ENCODE results near the gene SLIT2.

SLIT2 gene, protein sequence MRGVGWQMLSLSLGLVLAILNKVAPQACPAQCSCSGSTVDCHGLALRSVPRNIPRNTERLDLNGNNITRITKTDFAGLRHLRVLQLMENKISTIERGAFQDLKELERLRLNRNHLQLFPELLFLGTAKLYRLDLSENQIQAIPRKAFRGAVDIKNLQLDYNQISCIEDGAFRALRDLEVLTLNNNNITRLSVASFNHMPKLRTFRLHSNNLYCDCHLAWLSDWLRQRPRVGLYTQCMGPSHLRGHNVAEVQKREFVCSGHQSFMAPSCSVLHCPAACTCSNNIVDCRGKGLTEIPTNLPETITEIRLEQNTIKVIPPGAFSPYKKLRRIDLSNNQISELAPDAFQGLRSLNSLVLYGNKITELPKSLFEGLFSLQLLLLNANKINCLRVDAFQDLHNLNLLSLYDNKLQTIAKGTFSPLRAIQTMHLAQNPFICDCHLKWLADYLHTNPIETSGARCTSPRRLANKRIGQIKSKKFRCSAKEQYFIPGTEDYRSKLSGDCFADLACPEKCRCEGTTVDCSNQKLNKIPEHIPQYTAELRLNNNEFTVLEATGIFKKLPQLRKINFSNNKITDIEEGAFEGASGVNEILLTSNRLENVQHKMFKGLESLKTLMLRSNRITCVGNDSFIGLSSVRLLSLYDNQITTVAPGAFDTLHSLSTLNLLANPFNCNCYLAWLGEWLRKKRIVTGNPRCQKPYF (N-terminal part only)

DNA sequence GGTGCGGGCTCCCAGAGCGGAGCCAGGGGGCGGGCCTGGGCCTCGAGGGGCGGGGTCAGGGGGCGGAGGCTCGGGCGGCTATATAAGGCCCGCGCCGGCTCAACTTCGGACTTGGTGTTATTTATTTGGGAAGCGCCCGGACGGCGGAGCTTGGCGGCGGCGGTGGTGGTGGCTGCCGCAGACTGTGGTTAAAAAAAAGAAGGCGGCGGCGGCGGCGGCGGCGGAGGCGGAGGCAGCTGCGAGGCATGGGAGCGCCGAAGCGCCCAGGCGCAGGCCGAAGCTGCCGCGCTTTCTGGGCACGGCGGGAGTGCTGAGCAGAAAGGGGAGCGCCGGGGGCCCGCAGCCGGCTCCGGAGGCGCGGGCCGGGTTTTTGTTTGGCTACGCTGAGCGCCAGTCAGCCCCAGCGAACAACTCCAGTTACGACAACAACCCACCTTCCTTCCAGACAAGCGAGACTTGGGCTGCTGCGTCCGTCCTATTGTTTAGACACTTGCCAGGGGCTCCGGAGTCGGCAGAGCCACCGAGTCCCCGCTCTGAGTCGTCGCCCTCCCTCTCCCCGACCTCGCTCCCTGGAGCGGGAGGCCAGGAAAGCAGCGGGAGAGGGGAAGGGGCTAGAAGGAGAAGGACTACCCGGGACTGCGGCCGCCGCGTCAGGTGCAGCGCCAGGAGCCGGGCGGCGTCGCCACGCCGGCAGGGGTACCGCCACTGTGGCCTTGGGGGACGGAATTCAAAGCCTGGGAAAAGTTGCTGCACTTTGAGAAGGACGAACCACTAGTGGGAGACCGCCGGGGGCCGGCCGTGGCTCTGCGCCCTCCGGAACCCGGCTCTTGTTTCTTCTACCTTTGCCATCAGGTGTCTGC lies at the start of gene SLIT2:
Gene SLIT2 (plus strand): TSS at position 110 of the 860 bp plus-strand sequence. CDS start 1,911 bp downstream, outside the sequence.
- DNase-seq: no peak

GRCh38 chr4:20203508-20203907 lies 48.2 kb upstream of the SLIT2 start:
- DNase-seq: no peak

DNA sequence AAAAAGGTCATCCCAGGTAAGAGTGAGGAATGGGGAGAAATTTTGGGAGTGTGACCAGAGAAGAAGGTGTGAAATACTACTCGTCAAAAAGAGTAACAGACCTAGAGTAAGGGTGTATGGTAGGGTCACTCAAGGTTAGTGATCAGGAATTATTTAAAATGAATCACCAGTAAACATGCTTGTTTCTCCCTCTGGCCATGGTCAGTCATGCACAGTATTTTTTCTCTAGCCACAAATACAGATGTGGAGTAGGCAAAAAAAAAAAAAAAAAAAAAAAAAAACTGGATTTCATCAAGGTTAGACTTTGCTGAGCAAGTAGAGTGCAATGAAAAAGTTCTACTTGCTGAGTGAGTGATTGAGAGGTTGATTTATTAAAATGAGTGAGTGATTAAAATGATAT lies 34.2 kb upstream of the SLIT2 start:
- DNase-seq: no peak

DNA sequence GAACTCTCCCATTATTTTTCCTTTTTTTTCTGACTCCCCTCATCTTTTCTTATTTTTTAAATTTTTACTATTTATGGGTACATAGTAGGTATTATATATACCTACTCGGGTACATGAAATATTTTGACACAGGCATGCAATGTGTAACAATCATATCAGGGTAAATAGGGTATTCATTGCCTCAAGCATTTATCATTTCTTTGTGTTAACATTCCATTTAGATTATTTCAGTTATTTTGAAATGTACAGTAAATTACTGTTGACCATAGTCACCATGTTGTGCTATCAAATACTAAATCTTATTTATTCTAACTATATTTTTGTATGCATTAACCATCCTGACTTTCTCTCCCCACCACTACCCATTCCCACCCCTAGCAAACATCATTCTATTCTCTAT lies 33.8 kb upstream of the SLIT2 start:
- no peak for DNase-seq

DNA sequence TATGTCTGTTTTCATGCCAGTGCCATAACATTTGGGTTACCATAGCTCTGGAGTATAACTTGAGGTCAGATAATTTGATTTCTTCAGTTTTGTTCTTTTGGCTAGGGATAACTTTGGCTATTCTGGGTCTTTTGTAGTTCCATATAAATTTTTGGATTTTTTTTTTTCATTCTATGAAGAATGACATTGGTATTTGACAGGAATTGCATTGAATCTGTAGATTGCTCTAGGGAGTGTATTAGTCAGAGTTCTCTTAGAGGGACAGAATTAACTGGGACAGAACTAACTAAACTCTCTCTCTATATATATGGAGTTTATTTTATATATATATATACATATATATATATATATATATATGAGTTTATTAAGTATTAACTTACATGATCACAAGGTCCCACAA lies 32.2 kb upstream of the SLIT2 start:
- no peak for DNase-seq

DNA sequence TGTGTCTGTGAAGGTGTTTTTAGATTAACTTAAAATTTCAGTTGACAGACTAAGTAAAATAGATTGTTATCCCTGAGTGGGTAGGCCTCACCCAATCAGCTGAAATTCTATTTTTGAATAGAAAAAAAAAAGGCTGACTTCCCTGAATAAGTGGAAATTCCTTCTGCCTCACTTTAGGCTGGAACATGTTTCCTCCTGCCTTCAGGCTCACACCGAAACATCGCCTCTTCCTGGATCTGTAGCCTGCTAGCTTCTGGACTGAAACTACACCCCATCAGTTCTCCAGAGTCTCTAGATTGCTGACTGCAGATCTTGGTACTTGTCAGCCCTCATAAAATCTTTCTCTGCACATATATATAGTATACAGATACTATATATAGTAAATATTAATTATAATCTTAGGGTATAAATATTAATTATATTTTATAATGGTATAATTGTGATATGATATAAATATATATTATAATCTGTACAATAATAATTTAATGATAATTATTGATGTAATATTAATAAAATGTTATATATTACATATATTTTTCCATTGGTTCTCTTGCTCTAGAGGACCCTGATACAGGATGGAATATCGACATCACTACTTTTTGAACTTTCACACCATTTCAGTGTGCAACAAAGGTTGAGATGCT lies 13.7 kb upstream of the SLIT2 start:
- DNase-seq: no peak

GRCh38 chr4:20248155-20248558 lies 3.5 kb upstream of the SLIT2 start:
- DNase-seq: no peak

GRCh38 chr4:20249333-20249732 lies 2.4 kb upstream of the SLIT2 start:
- DNase-seq: no peak

- no peak for DNase-seq
Measured at GRCh38 chr4:20251031-20251795, 492 bp upstream of the SLIT2 start.

GRCh38 chr4:20252656-20253282 lies 1.1 kb downstream of the SLIT2 start:
- no peak for DNase-seq

- DNase-seq: no peak
Measured at GRCh38 chr4:20253283-20253734, 1.6 kb downstream of the SLIT2 start.

DNA sequence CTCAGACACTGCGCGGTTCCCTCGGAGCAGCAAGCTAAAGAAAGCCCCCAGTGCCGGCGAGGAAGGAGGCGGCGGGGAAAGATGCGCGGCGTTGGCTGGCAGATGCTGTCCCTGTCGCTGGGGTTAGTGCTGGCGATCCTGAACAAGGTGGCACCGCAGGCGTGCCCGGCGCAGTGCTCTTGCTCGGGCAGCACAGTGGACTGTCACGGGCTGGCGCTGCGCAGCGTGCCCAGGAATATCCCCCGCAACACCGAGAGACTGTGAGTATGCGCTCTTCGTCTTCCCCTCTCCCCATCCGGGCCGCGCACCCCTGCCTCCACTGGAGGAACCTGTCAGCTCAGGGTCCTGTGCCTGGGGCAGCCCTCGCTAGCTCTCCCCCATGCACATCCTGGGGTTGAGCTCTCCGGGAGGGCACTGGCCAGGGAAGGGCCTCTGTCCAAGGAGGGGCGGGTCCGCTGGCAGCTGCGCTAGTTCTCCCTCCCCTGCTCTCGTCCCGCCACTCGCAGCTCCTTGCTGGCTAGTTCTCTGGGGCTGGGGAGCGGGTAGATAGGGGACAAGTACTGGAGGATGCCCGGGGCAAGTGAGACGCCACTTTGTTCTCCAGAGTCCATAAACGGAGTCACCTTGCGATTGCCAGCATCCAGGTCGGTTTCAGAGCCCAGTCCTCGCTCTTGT lies 2.2 kb downstream of the SLIT2 start:
- DNase-seq: no peak

DNA sequence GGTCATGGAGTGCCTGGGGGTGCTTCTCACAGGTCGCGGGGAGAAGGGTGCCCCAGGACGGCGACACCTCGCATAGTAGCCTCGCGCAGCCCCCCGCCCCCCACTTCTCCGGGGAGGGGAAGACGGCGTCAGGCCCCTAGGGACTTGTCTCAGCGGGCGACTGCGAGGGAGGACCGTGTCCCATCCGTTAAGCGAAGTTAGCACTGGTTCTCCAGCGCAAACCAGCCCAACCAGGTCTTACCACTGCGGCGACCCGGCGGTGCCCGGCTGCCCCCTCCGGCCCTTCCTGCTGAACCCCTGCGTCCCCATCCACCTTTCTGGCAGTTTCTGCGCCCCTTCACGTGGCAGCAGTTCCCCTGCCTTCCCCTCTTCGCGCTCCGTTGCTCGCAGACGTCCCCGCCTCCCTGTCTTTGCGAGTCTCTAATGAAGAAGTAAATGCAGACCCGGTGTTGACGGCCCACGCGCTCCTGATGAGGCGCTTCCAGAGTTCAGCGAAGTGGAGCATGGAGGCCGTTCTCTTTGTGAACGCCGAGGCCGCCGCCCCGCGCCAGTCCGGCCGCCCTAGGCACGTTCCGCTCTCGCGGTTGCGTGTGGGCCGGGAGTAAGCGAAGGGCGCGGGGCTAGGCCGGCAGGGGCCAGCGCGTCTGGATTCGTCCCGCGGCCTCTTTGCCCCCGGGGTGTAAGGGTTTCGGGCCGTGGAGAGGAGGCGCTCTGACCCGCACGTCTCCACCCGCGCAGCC lies 3.0 kb downstream of the SLIT2 start:
- no peak for DNase-seq

- no peak for DNase-seq
Measured at GRCh38 chr4:20255251-20255586, 3.5 kb downstream of the SLIT2 start.

DNA sequence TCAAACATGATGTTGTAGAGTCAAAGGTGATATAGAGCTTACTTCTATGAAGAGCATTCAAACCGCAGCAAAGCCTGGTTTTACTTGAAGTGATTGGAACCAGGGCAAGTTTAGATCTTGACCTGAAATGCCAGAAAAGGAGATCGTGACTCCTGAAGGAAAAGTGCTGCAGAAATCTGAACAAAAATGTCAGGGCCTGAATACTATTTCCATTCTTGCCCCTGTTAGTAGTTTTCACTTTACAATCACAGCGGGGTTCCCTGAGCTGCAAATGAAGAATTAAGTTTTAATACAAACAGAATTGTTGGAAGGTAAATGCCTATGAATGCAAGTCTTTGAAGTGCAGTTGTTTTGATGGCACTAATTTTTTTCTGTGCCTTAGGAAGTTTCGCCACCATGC lies 4.1 kb downstream of the SLIT2 start:
- DNase-seq: no peak

- no peak for DNase-seq
Measured at GRCh38 chr4:20256381-20256881, 4.7 kb downstream of the SLIT2 start.

DNA sequence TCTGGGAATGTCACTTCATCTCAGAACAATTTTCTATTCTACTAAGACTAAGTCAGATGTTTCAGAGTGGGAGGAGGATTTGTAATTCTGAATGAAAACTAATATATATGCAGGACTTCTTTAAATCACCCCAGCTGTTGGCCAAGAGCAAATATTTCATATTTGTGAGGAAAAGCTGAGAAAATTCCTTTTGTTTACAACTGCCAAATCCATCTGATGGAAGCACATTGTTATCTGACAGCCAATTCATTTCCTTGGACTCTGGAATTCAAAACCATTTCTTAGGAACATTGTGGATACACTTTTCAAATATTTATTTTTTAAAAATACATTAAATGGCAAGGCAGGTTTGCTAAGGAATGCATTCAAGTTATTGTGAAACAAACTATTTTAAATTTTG lies 8.0 kb downstream of the SLIT2 start:
- DNase-seq: no peak

DNA sequence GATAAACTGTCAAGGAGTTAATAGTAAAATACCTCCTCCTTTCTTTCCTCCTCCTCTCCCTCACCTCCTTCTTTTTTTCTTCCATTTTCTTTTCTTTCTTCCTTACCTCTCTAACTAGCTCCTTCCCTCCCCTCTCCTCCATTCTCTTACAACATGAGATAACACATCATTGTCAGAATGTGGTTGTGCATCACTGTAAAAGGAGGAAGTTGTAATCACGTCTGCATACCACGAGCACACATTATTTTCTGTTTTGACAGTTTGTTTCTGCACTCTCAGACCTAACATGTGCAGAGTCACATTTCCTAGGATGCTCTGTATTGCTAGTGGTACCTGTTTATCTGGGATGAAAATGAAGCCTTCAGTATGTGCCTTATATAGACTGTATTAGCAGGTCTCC lies 9.1 kb downstream of the SLIT2 start:
- DNase-seq: no peak

DNA sequence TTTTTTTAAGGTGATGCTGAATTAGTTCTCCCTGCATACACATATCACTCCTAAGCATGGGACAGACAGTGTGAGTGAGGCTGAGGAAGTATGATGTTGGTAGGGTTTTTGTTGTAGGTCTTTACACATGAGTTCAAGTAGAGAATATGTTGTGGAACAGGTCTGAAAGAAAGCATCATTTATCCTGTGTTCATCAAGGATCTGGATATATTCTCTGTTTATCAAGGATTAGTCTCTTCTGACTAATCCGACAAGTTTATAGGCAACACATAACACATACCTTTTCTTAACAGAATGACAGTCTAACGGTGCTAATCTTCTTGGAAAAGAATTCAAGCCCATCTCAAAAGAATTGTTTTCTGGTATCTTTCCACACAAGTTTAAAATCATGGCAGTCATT lies 10.5 kb downstream of the SLIT2 start:
- DNase-seq: no peak

GRCh38 chr4:20264688-20265087 lies 13.0 kb downstream of the SLIT2 start:
- no peak for DNase-seq
